ENCODE measurements around the gene HGFAC. TPM values are rescaled to one million over a fixed set of nuclear protein-coding genes. Genes with fewer than 3 reads are reported as not detected.

Gene HGFAC
- total and polyA plus RNA-seq, 2 experiments from 2014 or later = not detected

- Histone ChIP-seq H2AFZ (no peak overlapping the region), H3K9me2 (ENCODE audit: insufficient read depth) (no peaks in the 10 kb centered on the region), H3K4me3 (no peak overlapping the region), H3F3A (ENCODE audit: insufficient read depth) (no peaks in the 10 kb centered on the region), H3K9ac (no peak overlapping the region), H3K27me3 (replicated peaks; ENCODE audit: insufficient read depth) (peaks cover 5% of the 10 kb centered on the region; the same call in 1 of the 2 replicates), H3K4me2 (ENCODE audit: unreplicated experiment) (no peak overlapping the region), H3K4me1 (ENCODE audit: insufficient read depth) (peaks cover 12% of the 10 kb centered on the region), H3K9me3 (ENCODE audit: low read depth) (no peaks in the 10 kb centered on the region), H3K79me2 (ENCODE audit: insufficient read depth) (no peaks in the 10 kb centered on the region), H4K20me1 (ENCODE audit: insufficient read depth) (no peaks in the 10 kb centered on the region), H3K36me3 (ENCODE audit: low read depth) (no peaks in the 10 kb centered on the region), H3K27ac (no peak overlapping the region)
- DNase-seq = no peak
- in situ Hi-C loops (cut with MboI) = no loop called here
- WGBS, 2 experiments (ENCODE audit: low coverage in 1 of 2, low lambda C conversion rate in 2 of 2, missing lambda C conversion rate in 2 of 2) = 57 to 60% methylated on average over 11 of the region's 11 CpGs
- no peak for TF ChIP-seq EZH2 (IDR thresholded peaks at IDR 0.05; ENCODE audit: insufficient read depth, poor library complexity, severe bottlenecking)
- no peak for TF ChIP-seq EZH2phosphoT487 (IDR thresholded peaks at IDR 0.05; ENCODE audit: insufficient read depth, low read depth)
Measured at GRCh38 chr4:3488820-3489219, 47.1 kb downstream of the HGFAC start.

- Histone ChIP-seq H3K79me2 (ENCODE audit: insufficient read depth) (no peaks in the 10 kb centered on the region), H3K36me3 (ENCODE audit: low read depth) (no peaks in the 10 kb centered on the region), H3K27me3 (replicated peaks; ENCODE audit: insufficient read depth) (peaks cover 5% of the 10 kb centered on the region; the same call in 1 of the 2 replicates), H3K4me1 (ENCODE audit: insufficient read depth) (peaks cover 6% of the 10 kb centered on the region; the same call in 1 of the 2 replicates), H2AFZ (no peak overlapping the region), H3K9ac (no peak overlapping the region), H3K27ac (no peak overlapping the region), H3K9me3 (ENCODE audit: low read depth) (no peaks in the 10 kb centered on the region), H3K9me2 (ENCODE audit: insufficient read depth) (no peaks in the 10 kb centered on the region), H4K20me1 (ENCODE audit: insufficient read depth) (no peaks in the 10 kb centered on the region), H3F3A (ENCODE audit: insufficient read depth) (no peaks in the 10 kb centered on the region), H3K4me3 (no peak overlapping the region), H3K4me2 (ENCODE audit: unreplicated experiment) (no peak overlapping the region)
- WGBS, 2 experiments (ENCODE audit: low coverage in 1 of 2, low lambda C conversion rate in 2 of 2, missing lambda C conversion rate in 2 of 2) = 32 to 33% methylated on average over 12 to 19 of the region's 20 CpGs
- in situ Hi-C loops (cut with MboI) = no loop called here
- TF ChIP-seq EZH2phosphoT487 (IDR thresholded peaks at IDR 0.05; ENCODE audit: insufficient read depth, low read depth) (no peak), EZH2 (IDR thresholded peaks at IDR 0.05; ENCODE audit: insufficient read depth, poor library complexity, severe bottlenecking) (no peak)
- peak; percentile 69 for DNase-seq
Measured at GRCh38 chr4:3489451-3489962, 47.7 kb downstream of the HGFAC start.

- Histone ChIP-seq H3K4me2 (ENCODE audit: unreplicated experiment) (no peak overlapping the region), H3K27ac (no peak overlapping the region), H3K36me3 (ENCODE audit: low read depth) (no peaks in the 10 kb centered on the region), H3K27me3 (replicated peaks; ENCODE audit: insufficient read depth) (peaks cover 5% of the 10 kb centered on the region; the same call in 1 of the 2 replicates), H3F3A (ENCODE audit: insufficient read depth) (no peaks in the 10 kb centered on the region), H3K9me3 (ENCODE audit: low read depth) (no peaks in the 10 kb centered on the region), H3K9ac (no peak overlapping the region), H3K9me2 (ENCODE audit: insufficient read depth) (no peaks in the 10 kb centered on the region), H2AFZ (no peak overlapping the region), H3K4me1 (ENCODE audit: insufficient read depth) (no peaks in the 10 kb centered on the region), H3K4me3 (no peak overlapping the region), H3K79me2 (ENCODE audit: insufficient read depth) (no peaks in the 10 kb centered on the region), H4K20me1 (ENCODE audit: insufficient read depth) (no peaks in the 10 kb centered on the region)
- TF ChIP-seq EZH2phosphoT487 (IDR thresholded peaks at IDR 0.05; ENCODE audit: insufficient read depth, low read depth) (no peak), EZH2 (IDR thresholded peaks at IDR 0.05; ENCODE audit: insufficient read depth, poor library complexity, severe bottlenecking) (no peak)
- in situ Hi-C loops (cut with MboI) = no loop called here
- 43 to 51% methylated on average over 15 to 17 of the region's 17 CpGs for WGBS, 2 experiments (ENCODE audit: low coverage in 1 of 2, low lambda C conversion rate in 2 of 2, missing lambda C conversion rate in 2 of 2)
- DNase-seq = peak; percentile 67
Measured at GRCh38 chr4:3491681-3492405, 50.1 kb downstream of the HGFAC start.

- 88 to 89% methylated on average over 49 to 55 of the region's 55 CpGs for WGBS, 2 experiments (ENCODE audit: low coverage in 1 of 2, low lambda C conversion rate in 2 of 2, missing lambda C conversion rate in 2 of 2)
- H3K27me3 ChIP-seq (replicated peaks; ENCODE audit: insufficient read depth) = peaks cover 5% of the 10 kb centered on the region; the same call in 1 of the 2 replicates
- H3F3A ChIP-seq (ENCODE audit: insufficient read depth) = no peaks in the 10 kb centered on the region
- no peak overlapping the region for H3K4me2 ChIP-seq (ENCODE audit: unreplicated experiment)
- no peaks in the 10 kb centered on the region for H3K79me2 ChIP-seq (ENCODE audit: insufficient read depth)
- no peaks in the 10 kb centered on the region for H3K9me3 ChIP-seq (ENCODE audit: low read depth)
- no peak overlapping the region for H2AFZ ChIP-seq
- H3K36me3 ChIP-seq (ENCODE audit: low read depth) = no peaks in the 10 kb centered on the region
- no peaks in the 10 kb centered on the region for H3K9me2 ChIP-seq (ENCODE audit: insufficient read depth)
- no peaks in the 10 kb centered on the region for H4K20me1 ChIP-seq (ENCODE audit: insufficient read depth)
- TF ChIP-seq EZH2phosphoT487 (IDR thresholded peaks at IDR 0.05; ENCODE audit: insufficient read depth, low read depth) (no peak), EZH2 (IDR thresholded peaks at IDR 0.05; ENCODE audit: insufficient read depth, poor library complexity, severe bottlenecking) (no peak)
- H3K27ac ChIP-seq = no peak overlapping the region
- in situ Hi-C loops (cut with MboI) = no loop called here
- no peak overlapping the region for H3K9ac ChIP-seq
- no peak for DNase-seq
- no peak overlapping the region for H3K4me3 ChIP-seq
- H3K4me1 ChIP-seq (ENCODE audit: insufficient read depth) = no peaks in the 10 kb centered on the region
Measured at GRCh38 chr4:3492741-3493719, 51.3 kb downstream of the HGFAC start.

Measured in GM23248 (cell line).